Measurements from ENCODE around the gene CFAP221.

Gene CFAP221

GRCh38 chr2:119647440-119648169 lies 103.4 kb downstream of the CFAP221 start:
- no peak for DNase-seq

GRCh38 chr2:119649364-119649917 lies 105.2 kb downstream of the CFAP221 start:
- no peak for DNase-seq

GRCh38 chr2:119650206-119650605 lies 106.0 kb downstream of the CFAP221 start:
- no peak for DNase-seq

- DNase-seq = no peak
These were observed 106.7 kb downstream of the CFAP221 start for GRCh38 chr2:119650846-119651370.

- DNase-seq = no peak
These were observed 113.4 kb downstream of the CFAP221 start for GRCh38 chr2:119657466-119658145.

GRCh38 chr2:119659601-119660342 lies 115.5 kb downstream of the CFAP221 start:
- peak; percentile 39 for DNase-seq

GRCh38 chr2:119660343-119660658 lies 116.1 kb downstream of the CFAP221 start:
- no peak for DNase-seq

- no peak for DNase-seq
These were observed 118.0 kb downstream of the CFAP221 start for GRCh38 chr2:119662297-119662696.

- DNase-seq = no peak
These were observed 124.3 kb downstream of the CFAP221 start for GRCh38 chr2:119668546-119668945.

- DNase-seq = no peak
These were observed 126.8 kb downstream of the CFAP221 start for GRCh38 chr2:119671016-119671415.

GRCh38 chr2:119671752-119672151 lies 127.5 kb downstream of the CFAP221 start:
- no peak for DNase-seq

GRCh38 chr2:119672161-119672862 lies 128.1 kb downstream of the CFAP221 start:
- DNase-seq = no peak

- no peak for DNase-seq
These were observed 129.5 kb downstream of the CFAP221 start for GRCh38 chr2:119673796-119674195.

- DNase-seq = no peak
These were observed 130.7 kb downstream of the CFAP221 start for GRCh38 chr2:119674711-119675500.

- no peak for DNase-seq
These were observed 133.9 kb downstream of the CFAP221 start for GRCh38 chr2:119678021-119678656.

GRCh38 chr2:119679526-119679837 lies 135.2 kb downstream of the CFAP221 start:
- no peak for DNase-seq

- DNase-seq = no peak
These were observed 135.6 kb downstream of the CFAP221 start for GRCh38 chr2:119679846-119680245.

- DNase-seq = no peak
These were observed 136.4 kb downstream of the CFAP221 start for GRCh38 chr2:119680457-119681202.

GRCh38 chr2:119681203-119681867 lies 137.1 kb downstream of the CFAP221 start:
- no peak for DNase-seq

- DNase-seq = no peak
These were observed 137.6 kb downstream of the CFAP221 start for GRCh38 chr2:119681868-119682220.

All from CD4-positive, alpha-beta T cell treated with Interleukin-10 for 1 hour (primary cell).